Ovary (tissue), 3 donors: ENCODE data around the gene RGS7.

Experiments used
- EP300 ChIP-seq: sonication (generic); formaldehyde crosslinking; IDR thresholded peaks from one replicate; pipeline ENCODE4 v1.6.1; 2017; ENCODE audit warnings: antibody characterized with exemption
- POLR2A ChIP-seq: fragments of 450-650 bp; IDR thresholded peaks from one replicate; pipeline ENCODE4 v1.6.1; 2017; ENCODE audit warnings: antibody characterized with exemption, mild to moderate bottlenecking, moderate library complexity
- TF ChIP-seq, protein P1 (sequence below), 3 donors: fragments of 450-650 bp in 2 of 3; fragments of 200-600 bp in 1 of 3; IDR thresholded peaks; one replicate each; pipeline versions ENCODE4 v1.5.1 to v1.8.0; 2016 to 2022; ENCODE audit warnings: antibody characterized with exemption in 3 of 3, mild to moderate bottlenecking in 1 of 3
- donor health status: DM: no; HTN: no; CAD: no.

DNA sequence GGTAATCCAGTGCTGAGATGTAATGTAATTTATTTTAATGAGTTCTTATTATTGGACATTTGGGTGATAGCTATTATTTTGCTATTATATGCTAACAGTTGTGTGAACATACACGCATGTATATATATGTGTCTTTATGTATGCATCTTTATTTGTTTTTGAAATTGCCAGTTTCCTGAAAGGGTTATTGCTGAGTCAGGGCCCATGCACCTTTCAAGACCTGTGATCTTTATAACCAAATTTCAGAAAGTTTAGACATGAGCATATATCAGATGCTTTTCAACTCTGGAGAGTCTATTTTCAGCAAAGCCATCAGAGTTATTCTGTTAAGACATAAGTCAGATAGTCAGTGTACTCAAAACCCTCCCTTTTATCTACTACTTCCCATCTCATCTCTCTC, 479.4 kb downstream of the RGS7 start:
- TF ChIP-seq, protein P1, sequence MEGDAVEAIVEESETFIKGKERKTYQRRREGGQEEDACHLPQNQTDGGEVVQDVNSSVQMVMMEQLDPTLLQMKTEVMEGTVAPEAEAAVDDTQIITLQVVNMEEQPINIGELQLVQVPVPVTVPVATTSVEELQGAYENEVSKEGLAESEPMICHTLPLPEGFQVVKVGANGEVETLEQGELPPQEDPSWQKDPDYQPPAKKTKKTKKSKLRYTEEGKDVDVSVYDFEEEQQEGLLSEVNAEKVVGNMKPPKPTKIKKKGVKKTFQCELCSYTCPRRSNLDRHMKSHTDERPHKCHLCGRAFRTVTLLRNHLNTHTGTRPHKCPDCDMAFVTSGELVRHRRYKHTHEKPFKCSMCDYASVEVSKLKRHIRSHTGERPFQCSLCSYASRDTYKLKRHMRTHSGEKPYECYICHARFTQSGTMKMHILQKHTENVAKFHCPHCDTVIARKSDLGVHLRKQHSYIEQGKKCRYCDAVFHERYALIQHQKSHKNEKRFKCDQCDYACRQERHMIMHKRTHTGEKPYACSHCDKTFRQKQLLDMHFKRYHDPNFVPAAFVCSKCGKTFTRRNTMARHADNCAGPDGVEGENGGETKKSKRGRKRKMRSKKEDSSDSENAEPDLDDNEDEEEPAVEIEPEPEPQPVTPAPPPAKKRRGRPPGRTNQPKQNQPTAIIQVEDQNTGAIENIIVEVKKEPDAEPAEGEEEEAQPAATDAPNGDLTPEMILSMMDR (IDR thresholded peaks at IDR 0.05), result no peak
- TF ChIP-seq POLR2A (no peak), EP300 (no peak)
